HEK293 (cell line): ENCODE measurements around the gene LLGL1.

ENCODE experiments used
- TCF7L2 ChIP-seq: IDR thresholded peaks from 2 replicates; pipeline ENCODE4 v1.6.1; 2011; ENCODE audit warnings: low read depth, mild to moderate bottlenecking, inconsistent platforms, low read length, moderate library complexity, borderline replicate concordance
- ZNF121 ChIP-seq: fragments of 450-650 bp; formaldehyde crosslinking; IDR thresholded peaks from 2 replicates; pipeline ENCODE4 v1.5.1; 2016; ENCODE audit warnings: missing biosample characterization, missing genetic modification characterization
- ZNF354C ChIP-seq: fragments of 450-650 bp; formaldehyde crosslinking; IDR thresholded peaks from 2 replicates; pipeline ENCODE4 v1.5.1; 2016; ENCODE audit warnings: missing biosample characterization, missing genetic modification characterization, low read depth, borderline replicate concordance
- ZNF670 ChIP-seq: fragments of 450-650 bp; formaldehyde crosslinking; IDR thresholded peaks from 2 replicates; pipeline ENCODE4 v1.5.1; 2016; ENCODE audit warnings: missing biosample characterization, missing genetic modification characterization, low read depth
- TF ChIP-seq, protein P1 (sequence below): fragments of 450-650 bp; formaldehyde crosslinking; IDR thresholded peaks from 2 replicates; pipeline ENCODE4 v1.5.1; 2016; ENCODE audit warnings: missing biosample characterization, missing genetic modification characterization
- TF ChIP-seq, protein P2 (sequence below): fragments of 450-650 bp; formaldehyde crosslinking; IDR thresholded peaks from 2 replicates; pipeline ENCODE4 v1.5.1; 2016; ENCODE audit warnings: missing biosample characterization, missing genetic modification characterization

DNA sequence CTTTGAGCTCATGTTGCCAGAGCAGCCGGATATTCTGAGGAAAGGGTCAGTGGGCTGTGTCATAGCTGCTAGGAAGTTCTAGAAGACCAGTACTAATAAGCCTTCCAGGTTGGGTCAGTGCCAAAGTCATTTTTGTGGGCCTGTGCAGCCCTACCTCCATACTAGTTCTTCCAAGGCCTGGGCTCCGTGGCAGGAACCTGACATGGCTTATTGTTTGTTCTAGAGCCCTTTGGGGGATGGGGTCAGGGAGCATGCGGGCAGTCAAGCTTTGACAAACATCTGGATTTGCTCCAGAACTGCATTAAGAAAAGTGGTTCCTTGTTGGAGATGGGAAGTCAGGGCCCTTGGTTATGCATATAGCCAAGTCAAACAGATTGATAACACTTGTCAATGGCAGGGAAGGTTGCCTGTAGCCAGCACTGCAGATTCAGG, 34.2 kb upstream of the LLGL1 start:
- TF ChIP-seq ZNF670 (tag by site-specific recombination) (no peak), TCF7L2 (no peak), ZNF121 (tag by site-specific recombination) (no peak), ZNF354C (tag by site-specific recombination) (no peak)
- TF ChIP-seq, protein P1, sequence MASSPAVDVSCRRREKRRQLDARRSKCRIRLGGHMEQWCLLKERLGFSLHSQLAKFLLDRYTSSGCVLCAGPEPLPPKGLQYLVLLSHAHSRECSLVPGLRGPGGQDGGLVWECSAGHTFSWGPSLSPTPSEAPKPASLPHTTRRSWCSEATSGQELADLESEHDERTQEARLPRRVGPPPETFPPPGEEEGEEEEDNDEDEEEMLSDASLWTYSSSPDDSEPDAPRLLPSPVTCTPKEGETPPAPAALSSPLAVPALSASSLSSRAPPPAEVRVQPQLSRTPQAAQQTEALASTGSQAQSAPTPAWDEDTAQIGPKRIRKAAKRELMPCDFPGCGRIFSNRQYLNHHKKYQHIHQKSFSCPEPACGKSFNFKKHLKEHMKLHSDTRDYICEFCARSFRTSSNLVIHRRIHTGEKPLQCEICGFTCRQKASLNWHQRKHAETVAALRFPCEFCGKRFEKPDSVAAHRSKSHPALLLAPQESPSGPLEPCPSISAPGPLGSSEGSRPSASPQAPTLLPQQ (tag by site-specific recombination), result no peak
- TF ChIP-seq, protein P2, sequence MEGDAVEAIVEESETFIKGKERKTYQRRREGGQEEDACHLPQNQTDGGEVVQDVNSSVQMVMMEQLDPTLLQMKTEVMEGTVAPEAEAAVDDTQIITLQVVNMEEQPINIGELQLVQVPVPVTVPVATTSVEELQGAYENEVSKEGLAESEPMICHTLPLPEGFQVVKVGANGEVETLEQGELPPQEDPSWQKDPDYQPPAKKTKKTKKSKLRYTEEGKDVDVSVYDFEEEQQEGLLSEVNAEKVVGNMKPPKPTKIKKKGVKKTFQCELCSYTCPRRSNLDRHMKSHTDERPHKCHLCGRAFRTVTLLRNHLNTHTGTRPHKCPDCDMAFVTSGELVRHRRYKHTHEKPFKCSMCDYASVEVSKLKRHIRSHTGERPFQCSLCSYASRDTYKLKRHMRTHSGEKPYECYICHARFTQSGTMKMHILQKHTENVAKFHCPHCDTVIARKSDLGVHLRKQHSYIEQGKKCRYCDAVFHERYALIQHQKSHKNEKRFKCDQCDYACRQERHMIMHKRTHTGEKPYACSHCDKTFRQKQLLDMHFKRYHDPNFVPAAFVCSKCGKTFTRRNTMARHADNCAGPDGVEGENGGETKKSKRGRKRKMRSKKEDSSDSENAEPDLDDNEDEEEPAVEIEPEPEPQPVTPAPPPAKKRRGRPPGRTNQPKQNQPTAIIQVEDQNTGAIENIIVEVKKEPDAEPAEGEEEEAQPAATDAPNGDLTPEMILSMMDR (tag by site-specific recombination), result no peak
